ENCODE measurements around the gene NEUROD4. TPM values are rescaled to one million over a fixed set of nuclear protein-coding genes. Genes with fewer than 3 reads are reported as not detected.

Gene NEUROD4
- total RNA-seq, 4 donors from 2014 or later = not detected

- Histone ChIP-seq H3K27me3 (peaks cover 0 to 15% (median 12%) of the 10 kb centered on the region in 3 donors), H3K9me3 (no peaks in the 10 kb centered on the region), H3K36me3 (no peaks in the 10 kb centered on the region), H3K4me1 (no peaks in the 10 kb centered on the region), H3K27ac (no peak overlapping the region), H3K4me3 (no peak overlapping the region)
- intact Hi-C loops (cut with DNase I; ENCODE audit: low total_unique reads) = no loop called here
- TF ChIP-seq POLR2A (IDR thresholded peaks at IDR 0.05) (no peak), CTCF (IDR thresholded peaks at IDR 0.05 in 4 of 5, conservative IDR thresholded peaks at IDR 0.05 in 1 of 5) (no peak)
- in situ Hi-C loops (cut with MboI; ENCODE audit: low sequenced_read_pairs in 4 of 4) = no loop called here
- ATAC-seq = no peak
- no peak for DNase-seq
Observed at GRCh38 chr12:55024575-55024974, 4.8 kb downstream of the NEUROD4 start.

- no peak overlapping the region for H3K27ac ChIP-seq
- in situ Hi-C loops (cut with MboI; ENCODE audit: low sequenced_read_pairs in 4 of 4) = no loop called here
- no peak overlapping the region for H3K4me3 ChIP-seq
- TF ChIP-seq CTCF (IDR thresholded peaks at IDR 0.05 in 4 of 5, conservative IDR thresholded peaks at IDR 0.05 in 1 of 5) (no peak), POLR2A (IDR thresholded peaks at IDR 0.05) (no peak)
- H3K36me3 ChIP-seq = no peaks in the 10 kb centered on the region
- DNase-seq (no peak), ATAC-seq (no peak)
- intact Hi-C loops (cut with DNase I; ENCODE audit: low total_unique reads) = no loop called here
- H3K27me3 ChIP-seq = peaks cover 0 to 18% (median 12%) of the 10 kb centered on the region in 3 donors
- H3K4me1 ChIP-seq = no peaks in the 10 kb centered on the region
- H3K9me3 ChIP-seq = no peaks in the 10 kb centered on the region
Observed at GRCh38 chr12:55025508-55025907, 5.7 kb downstream of the NEUROD4 start.

GRCh38 chr12:55034218-55034617, 14.4 kb downstream of the NEUROD4 start:
- Histone ChIP-seq H3K4me1 (no peaks in the 10 kb centered on the region), H3K36me3 (no peaks in the 10 kb centered on the region), H3K27me3 (peaks cover 0 to 4% (median 0%) of the 10 kb centered on the region in 3 donors), H3K9me3 (no peaks in the 10 kb centered on the region), H3K27ac (no peak overlapping the region), H3K4me3 (no peak overlapping the region)
- ATAC-seq = no peak
- in situ Hi-C loops (cut with MboI; ENCODE audit: low sequenced_read_pairs in 4 of 4) = no loop called here
- intact Hi-C loops (cut with DNase I; ENCODE audit: low total_unique reads) = no loop called here
- no peak for DNase-seq
- TF ChIP-seq POLR2A (IDR thresholded peaks at IDR 0.05) (no peak), CTCF (IDR thresholded peaks at IDR 0.05 in 4 of 5, conservative IDR thresholded peaks at IDR 0.05 in 1 of 5) (no peak)

- intact Hi-C loops (cut with DNase I; ENCODE audit: low total_unique reads) (no loop called here), in situ Hi-C loops (cut with MboI; ENCODE audit: low sequenced_read_pairs in 4 of 4) (no loop called here)
- Histone ChIP-seq H3K36me3 (no peaks in the 10 kb centered on the region), H3K4me3 (no peak overlapping the region), H3K4me1 (no peaks in the 10 kb centered on the region), H3K27ac (no peak overlapping the region), H3K9me3 (no peaks in the 10 kb centered on the region), H3K27me3 (peaks cover 0 to 7% (median 0%) of the 10 kb centered on the region in 3 donors)
- TF ChIP-seq CTCF (IDR thresholded peaks at IDR 0.05 in 4 of 5, conservative IDR thresholded peaks at IDR 0.05 in 1 of 5) (no peak), POLR2A (IDR thresholded peaks at IDR 0.05) (no peak)
- ATAC-seq = no peak
- DNase-seq = no peak
Observed at GRCh38 chr12:55036326-55037115, 16.7 kb downstream of the NEUROD4 start.

Measured in gastrocnemius medialis (tissue), 4 donors.